ENCODE results near the gene UTF1. TPM values are rescaled to one million over a fixed set of nuclear protein-coding genes. Genes with fewer than 3 reads are reported as not detected.

UTF1 gene
- total RNA-seq, 2 donors from 2014 or later = 1.5 TPM; not detected in 1

DNA sequence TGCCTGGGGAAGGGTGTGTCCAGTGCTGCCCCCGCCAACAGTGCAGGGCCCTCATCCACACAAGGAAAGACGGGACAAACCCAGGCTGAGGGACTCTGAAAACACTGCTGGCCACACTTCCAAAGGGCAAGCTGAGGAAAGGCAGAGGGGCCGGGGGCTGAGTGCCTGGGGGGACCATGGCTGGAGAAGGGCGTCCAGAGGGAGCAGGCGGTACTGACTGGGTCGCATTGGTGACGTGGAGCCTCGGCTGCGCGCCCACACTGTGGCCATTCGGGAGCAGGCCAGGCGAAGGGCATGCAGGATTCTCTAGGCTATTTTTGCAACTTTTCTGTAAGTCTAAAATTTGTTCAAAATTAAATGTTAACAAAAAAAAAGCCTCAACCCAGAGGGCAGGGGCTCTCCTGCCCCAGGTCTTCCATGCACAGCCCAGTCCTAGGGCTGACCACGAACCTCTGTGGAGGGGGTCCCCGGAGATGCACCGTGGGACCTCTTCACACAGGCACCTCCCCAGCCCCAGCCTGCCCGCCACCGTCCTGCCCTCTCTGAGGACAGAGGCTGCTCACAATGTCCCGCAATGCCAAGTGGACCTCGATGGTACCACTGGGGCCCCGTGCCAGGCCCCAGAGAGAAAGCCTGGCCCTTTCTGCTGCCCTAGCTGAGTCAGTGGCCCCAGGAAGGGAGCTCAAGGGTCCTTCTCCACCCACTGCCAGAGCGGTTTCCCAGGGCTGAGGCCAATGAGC lies 36.2 kb downstream of the UTF1 start:
- no peaks in the 10 kb centered on the region for H3K4me1 Mint-ChIP-seq
- WGBS, 2 experiments (ENCODE audit: insufficient coverage in 1 of 2, insufficient read length in 1 of 2) = 93 to 100% methylated on average over 11 to 21 of the region's 21 CpGs

DNA sequence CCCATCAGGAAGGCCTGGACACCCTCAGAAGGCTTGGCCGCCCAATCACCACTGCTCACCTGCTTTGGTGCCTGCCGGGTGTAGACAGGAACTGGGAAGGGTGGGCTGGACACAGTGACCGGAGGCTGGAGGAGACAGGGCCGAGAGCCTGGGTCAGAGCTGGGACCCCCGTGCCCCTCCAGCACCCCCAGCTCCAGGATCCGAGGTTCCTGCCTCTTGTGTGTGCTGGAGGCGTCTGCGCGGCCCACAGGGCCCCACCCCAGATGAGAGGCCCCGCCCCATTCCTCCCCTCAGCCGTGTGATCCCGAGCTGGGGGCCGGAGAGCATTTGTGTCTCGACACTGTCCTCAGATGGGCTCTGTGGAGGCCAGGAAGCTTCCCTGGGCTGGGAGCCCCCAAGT lies 37.3 kb downstream of the UTF1 start:
- no peaks in the 10 kb centered on the region for H3K9me3 Mint-ChIP-seq
- DNase-seq = no peak

More for the DNA sequence above, 36.2 kb downstream of the UTF1 start:
- Histone ChIP-seq H3K27ac (ENCODE audit: low read depth, low read length) (no peak overlapping the region), H3K9ac (ENCODE audit: extremely low read depth, low read length, poor library complexity, severe bottlenecking) (no peak overlapping the region), H3K4me3 (ENCODE audit: low read length) (no peak overlapping the region), H3K9me3 (ENCODE audit: control insufficient read depth, low read length) (no peaks in the 10 kb centered on the region), H3K36me3 (ENCODE audit: control insufficient read depth, insufficient read depth, low read length) (no peaks in the 10 kb centered on the region), H3K4me1 (ENCODE audit: control insufficient read depth, insufficient read depth, low read length) (peaks cover 2% of the 10 kb centered on the region), H3K27me3 (ENCODE audit: control insufficient read depth, insufficient read depth, low read length, poor library complexity, severe bottlenecking) (peaks cover 16% of the 10 kb centered on the region)
- H3K27me3 Mint-ChIP-seq (ENCODE audit: insufficient read depth) = peaks cover 26% of the 10 kb centered on the region
- H3K4me3 Mint-ChIP-seq = no peak overlapping the region
- H3K36me3 Mint-ChIP-seq (ENCODE audit: low read depth) = no peaks in the 10 kb centered on the region
- no peaks in the 10 kb centered on the region for H3K9me3 Mint-ChIP-seq
- TF ChIP-seq, protein P1, sequence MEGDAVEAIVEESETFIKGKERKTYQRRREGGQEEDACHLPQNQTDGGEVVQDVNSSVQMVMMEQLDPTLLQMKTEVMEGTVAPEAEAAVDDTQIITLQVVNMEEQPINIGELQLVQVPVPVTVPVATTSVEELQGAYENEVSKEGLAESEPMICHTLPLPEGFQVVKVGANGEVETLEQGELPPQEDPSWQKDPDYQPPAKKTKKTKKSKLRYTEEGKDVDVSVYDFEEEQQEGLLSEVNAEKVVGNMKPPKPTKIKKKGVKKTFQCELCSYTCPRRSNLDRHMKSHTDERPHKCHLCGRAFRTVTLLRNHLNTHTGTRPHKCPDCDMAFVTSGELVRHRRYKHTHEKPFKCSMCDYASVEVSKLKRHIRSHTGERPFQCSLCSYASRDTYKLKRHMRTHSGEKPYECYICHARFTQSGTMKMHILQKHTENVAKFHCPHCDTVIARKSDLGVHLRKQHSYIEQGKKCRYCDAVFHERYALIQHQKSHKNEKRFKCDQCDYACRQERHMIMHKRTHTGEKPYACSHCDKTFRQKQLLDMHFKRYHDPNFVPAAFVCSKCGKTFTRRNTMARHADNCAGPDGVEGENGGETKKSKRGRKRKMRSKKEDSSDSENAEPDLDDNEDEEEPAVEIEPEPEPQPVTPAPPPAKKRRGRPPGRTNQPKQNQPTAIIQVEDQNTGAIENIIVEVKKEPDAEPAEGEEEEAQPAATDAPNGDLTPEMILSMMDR (conservative IDR thresholded peaks at IDR 0.05) = no peak
- DNase-seq = no peak
- H3K27ac Mint-ChIP-seq = no peak overlapping the region

DNA sequence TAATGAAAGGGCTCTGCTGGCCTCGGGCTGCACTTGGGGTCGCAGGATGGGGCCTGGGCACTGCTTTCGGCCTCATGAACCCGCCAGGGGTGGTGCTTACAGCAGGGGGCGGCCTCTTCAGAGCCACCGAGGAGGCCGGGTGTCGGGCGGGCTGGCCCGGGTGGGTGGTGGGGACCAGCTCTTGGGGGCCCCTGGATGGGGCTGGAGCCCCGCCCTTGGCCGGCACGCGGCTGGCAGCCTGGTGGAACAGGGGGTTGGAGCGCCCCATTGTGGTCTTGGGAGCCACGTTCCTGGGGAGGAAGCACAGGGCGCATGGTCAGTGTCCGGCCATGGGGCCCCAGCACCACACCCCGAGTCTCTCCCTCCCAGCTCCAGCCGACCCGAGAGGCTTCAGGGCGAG lies 37.8 kb downstream of the UTF1 start:
- 89 to 94% methylated on average over 12 to 22 of the region's 22 CpGs for WGBS, 2 experiments (ENCODE audit: insufficient coverage in 1 of 2, insufficient read length in 1 of 2)

More for the DNA sequence above, 37.3 kb downstream of the UTF1 start:
- H3K4me1 ChIP-seq (ENCODE audit: control insufficient read depth, insufficient read depth, low read length) = no peaks in the 10 kb centered on the region
- H3K27ac ChIP-seq (ENCODE audit: low read depth, low read length) = no peak overlapping the region
- TF ChIP-seq, protein P1 (conservative IDR thresholded peaks at IDR 0.05) = no peak
- H3K27ac Mint-ChIP-seq = no peak overlapping the region
- no peaks in the 10 kb centered on the region for H3K36me3 Mint-ChIP-seq (ENCODE audit: low read depth)
- H3K9ac ChIP-seq (ENCODE audit: extremely low read depth, low read length, poor library complexity, severe bottlenecking) = no peak overlapping the region
- no peaks in the 10 kb centered on the region for H3K4me1 Mint-ChIP-seq
- no peaks in the 10 kb centered on the region for H3K9me3 ChIP-seq (ENCODE audit: control insufficient read depth, low read length)
- no peak overlapping the region for H3K4me3 Mint-ChIP-seq
- 93 to 96% methylated on average over 6 to 14 of the region's 14 CpGs for WGBS, 2 experiments (ENCODE audit: insufficient coverage in 1 of 2, insufficient read length in 1 of 2)
- H3K36me3 ChIP-seq (ENCODE audit: control insufficient read depth, insufficient read depth, low read length) = no peaks in the 10 kb centered on the region
- peaks cover 23% of the 10 kb centered on the region for H3K27me3 Mint-ChIP-seq (ENCODE audit: insufficient read depth)
- no peak overlapping the region for H3K4me3 ChIP-seq (ENCODE audit: low read length)
- H3K27me3 ChIP-seq (ENCODE audit: control insufficient read depth, insufficient read depth, low read length, poor library complexity, severe bottlenecking) = peaks cover 14% of the 10 kb centered on the region

More for the DNA sequence above, 37.8 kb downstream of the UTF1 start:
- H3K27ac ChIP-seq (ENCODE audit: low read depth, low read length) = no peak overlapping the region
- no peaks in the 10 kb centered on the region for H3K36me3 ChIP-seq (ENCODE audit: control insufficient read depth, insufficient read depth, low read length)
- no peaks in the 10 kb centered on the region for H3K4me1 Mint-ChIP-seq
- no peak overlapping the region for H3K9ac ChIP-seq (ENCODE audit: extremely low read depth, low read length, poor library complexity, severe bottlenecking)
- H3K4me3 ChIP-seq (ENCODE audit: low read length) = no peak overlapping the region
- H3K4me3 Mint-ChIP-seq = no peak overlapping the region
- TF ChIP-seq, protein P1 (conservative IDR thresholded peaks at IDR 0.05) = no peak
- H3K9me3 Mint-ChIP-seq = no peaks in the 10 kb centered on the region
- DNase-seq = no peak
- H3K27ac Mint-ChIP-seq = no peak overlapping the region
- peaks cover 18% of the 10 kb centered on the region for H3K27me3 Mint-ChIP-seq (ENCODE audit: insufficient read depth)
- H3K9me3 ChIP-seq (ENCODE audit: control insufficient read depth, low read length) = no peaks in the 10 kb centered on the region
- H3K36me3 Mint-ChIP-seq (ENCODE audit: low read depth) = no peaks in the 10 kb centered on the region
- H3K4me1 ChIP-seq (ENCODE audit: control insufficient read depth, insufficient read depth, low read length) = no peaks in the 10 kb centered on the region
- peaks cover 9% of the 10 kb centered on the region for H3K27me3 ChIP-seq (ENCODE audit: control insufficient read depth, insufficient read depth, low read length, poor library complexity, severe bottlenecking)
